ENCODE results near the gene TNFRSF8. TPM values are rescaled to one million over a fixed set of nuclear protein-coding genes. Genes with fewer than 3 reads are reported as not detected.

The TNFRSF8 gene
- not detected in 2 replicates for total RNA-seq (2014; rRNA removed; shearing (Covaris generic))

DNA sequence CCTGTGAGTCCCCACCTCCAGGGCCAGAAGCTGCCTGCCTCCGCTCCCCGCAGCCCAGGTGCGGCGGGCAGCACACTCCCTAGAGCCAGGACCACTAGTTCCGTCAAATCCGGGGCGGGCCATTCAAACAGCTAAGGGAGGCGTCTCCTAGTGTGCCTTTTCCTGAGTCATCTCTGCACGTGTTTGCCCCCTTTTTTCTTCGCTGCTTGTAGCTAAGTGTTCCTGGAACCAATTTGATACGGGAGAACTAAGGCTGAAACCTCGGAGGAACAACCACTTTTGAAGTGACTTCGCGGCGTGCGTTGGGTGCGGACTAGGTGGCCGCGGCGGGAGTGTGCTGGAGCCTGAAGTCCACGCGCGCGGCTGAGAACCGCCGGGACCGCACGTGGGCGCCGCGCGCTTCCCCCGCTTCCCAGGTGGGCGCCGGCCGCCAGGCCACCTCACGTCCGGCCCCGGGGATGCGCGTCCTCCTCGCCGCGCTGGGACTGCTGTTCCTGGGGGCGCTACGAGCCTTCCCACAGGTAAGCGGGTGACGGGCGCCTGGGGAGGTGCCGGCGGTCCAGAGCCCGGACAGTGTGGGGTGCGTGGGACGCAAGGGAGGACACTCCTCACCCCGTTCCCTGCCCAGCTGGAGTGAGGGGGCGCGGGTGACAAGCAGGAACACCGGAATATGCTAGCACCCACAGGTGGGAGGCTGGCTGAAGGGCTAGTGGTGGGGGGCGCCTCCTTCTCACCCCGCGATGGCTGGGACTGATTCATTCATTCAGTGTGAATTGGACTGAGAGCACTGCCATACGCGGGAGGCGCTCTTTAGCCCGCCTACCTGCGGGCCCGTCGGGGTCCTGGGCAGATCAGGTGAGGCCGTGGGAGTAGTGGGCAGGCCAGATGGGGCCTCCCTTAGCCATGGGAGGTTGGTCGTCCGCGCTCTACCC is at the start of gene TNFRSF8:
TSS of gene TNFRSF8 (plus strand) at position 163 of the 932 bp plus-strand sequence. CDS start at position 459, 296 bp downstream.
- Histone ChIP-seq H3K36me3 (no peaks in the 10 kb centered on the region), H3K27me3 (replicated peaks) (peaks cover 33% of the 10 kb centered on the region), H3K27ac (no peak within 1 kb of the TSS), H3K4me1 (replicated peaks) (no peaks in the 10 kb centered on the region), H3K9me3 (replicated peaks) (no peaks in the 10 kb centered on the region), H3K4me3 (no peak within 1 kb of the TSS)
- DNase-seq (ENCODE audit: low read depth in 1 of 2, low spot score in 2 of 2): no peak

DNA sequence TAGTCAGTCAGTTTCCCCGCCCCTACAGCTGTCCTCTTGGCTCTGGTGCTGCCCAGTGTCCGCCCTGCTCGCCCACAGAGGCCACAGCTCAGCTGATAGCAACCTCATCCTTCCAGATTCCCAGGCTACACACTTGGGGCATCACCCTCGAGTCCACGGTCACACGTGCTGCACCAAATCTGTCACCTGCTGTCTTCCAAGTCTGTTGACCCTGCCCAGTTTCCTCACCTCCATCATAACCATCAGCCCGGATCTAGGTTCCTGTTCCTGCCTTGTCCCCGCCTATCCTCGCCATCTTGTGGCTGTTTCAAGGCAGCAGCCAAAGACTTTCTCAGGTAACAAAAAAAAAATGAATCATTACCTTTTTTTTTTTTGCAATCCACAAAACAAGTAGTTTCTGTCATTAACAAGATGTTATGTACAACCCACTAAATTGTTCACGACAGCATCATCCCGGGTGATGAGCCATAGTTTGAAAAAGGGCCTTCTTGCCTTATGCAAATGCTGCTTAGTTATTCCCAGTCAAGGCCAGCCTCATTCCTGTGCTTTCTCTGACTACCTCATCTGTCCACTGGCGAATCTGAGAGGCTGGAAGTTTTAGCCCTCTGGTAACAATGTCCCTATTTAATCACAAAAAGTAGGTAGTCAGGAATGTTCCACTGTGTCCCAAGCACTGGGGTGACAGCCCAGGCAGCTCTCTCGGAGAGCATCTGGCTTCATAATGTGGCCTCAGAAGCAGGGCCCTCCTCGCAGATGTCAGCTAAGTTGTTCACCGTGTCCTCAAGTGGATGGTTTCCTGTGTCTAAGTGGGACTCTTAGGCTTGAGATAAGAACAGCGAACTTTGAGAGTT is 48.7 kb upstream of the TNFRSF8 start:
- H3K4me3 ChIP-seq: no peak overlapping the region
- H3K36me3 ChIP-seq: peaks cover 33% of the 10 kb centered on the region
- H3K9me3 ChIP-seq (replicated peaks): 0 out of 2 replicates have a peak, but pooled peaks cover under 1% of the 10 kb centered on the region
- DNase-seq (ENCODE audit: low read depth in 1 of 2, low spot score in 2 of 2): no peak
- no peaks in the 10 kb centered on the region for H3K4me1 ChIP-seq (replicated peaks)
- H3K27ac ChIP-seq: no peak overlapping the region
- H3K27me3 ChIP-seq (replicated peaks): no peaks in the 10 kb centered on the region

DNA sequence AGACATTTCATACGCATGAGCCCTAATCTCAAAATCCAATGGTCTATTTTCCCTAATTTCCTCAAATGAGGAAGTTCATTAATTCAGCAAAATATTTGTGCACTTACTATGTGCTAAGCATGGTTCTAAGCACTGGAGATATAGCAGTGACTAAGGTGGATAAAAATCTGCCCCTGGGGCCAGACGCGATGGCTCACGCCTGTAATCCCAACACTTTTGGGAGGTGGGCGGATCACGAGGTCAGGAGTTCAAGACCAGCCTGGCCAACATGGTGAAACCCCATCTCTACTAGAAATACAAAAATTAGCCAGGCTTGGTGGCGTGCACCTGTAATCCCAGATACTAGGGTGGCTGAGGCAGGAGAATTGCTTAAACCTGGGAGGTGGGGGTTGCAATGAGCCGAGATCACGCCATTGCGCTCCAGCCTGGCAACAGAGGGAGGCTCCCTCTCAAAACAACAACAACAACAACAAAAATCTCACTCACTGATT is 48.1 kb upstream of the TNFRSF8 start:
- Histone ChIP-seq H3K4me1 (replicated peaks) (peaks cover 4% of the 10 kb centered on the region), H3K27ac (no peak overlapping the region), H3K27me3 (replicated peaks) (no peaks in the 10 kb centered on the region), H3K36me3 (peaks cover 32% of the 10 kb centered on the region), H3K9me3 (replicated peaks) (0 out of 2 replicates have a peak, but pooled peaks cover 4% of the 10 kb centered on the region), H3K4me3 (no peak overlapping the region)
- no peak for DNase-seq (ENCODE audit: low read depth in 1 of 2, low spot score in 2 of 2)

DNA sequence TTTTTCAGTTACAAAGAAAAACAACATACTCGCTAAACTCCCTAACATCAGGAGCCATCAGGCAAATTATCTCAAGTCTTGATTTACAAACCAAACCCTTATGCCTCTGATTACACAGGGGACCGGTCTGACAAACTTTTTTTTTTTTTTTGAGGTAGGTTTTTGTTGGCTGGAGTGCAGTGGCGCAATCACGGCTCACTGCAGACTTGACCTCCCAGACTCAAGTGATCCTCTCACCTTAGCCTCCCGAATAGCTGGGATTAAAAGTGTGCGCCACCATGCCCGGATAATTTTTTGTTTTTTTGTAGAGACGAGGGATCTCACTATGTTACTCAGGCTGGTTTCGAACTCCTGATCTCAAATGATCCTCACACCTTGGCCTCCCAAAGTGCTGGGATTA is 47.6 kb upstream of the TNFRSF8 start:
- Histone ChIP-seq H3K27me3 (replicated peaks) (no peaks in the 10 kb centered on the region), H3K36me3 (peaks cover 30% of the 10 kb centered on the region), H3K27ac (no peak overlapping the region), H3K4me3 (no peak overlapping the region), H3K9me3 (replicated peaks) (0 out of 2 replicates have a peak, but pooled peaks cover 4% of the 10 kb centered on the region), H3K4me1 (replicated peaks) (peaks cover 9% of the 10 kb centered on the region)
- DNase-seq (ENCODE audit: low read depth in 1 of 2, low spot score in 2 of 2): no peak

DNA sequence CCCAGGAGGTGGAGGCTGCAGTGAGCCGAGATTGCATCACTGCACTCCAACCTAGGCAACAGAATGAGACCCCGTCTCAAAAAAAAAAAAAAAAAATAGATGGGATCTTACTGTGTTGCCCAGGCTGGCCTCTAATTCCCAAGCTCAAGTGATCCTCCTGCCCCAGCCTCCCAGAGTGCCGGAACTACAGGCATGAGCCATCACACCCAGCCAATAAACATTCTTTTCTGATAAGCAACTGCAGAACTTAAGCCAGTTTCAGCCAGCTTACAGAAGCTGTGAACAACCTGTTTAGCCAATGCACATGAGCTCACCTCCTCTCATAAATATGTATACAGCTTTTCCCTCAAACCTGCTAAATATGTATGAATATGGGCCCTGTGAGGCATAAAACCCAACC is 46.9 kb upstream of the TNFRSF8 start:
- DNase-seq (ENCODE audit: low read depth in 1 of 2, low spot score in 2 of 2): no peak
- Histone ChIP-seq H3K27me3 (replicated peaks) (no peaks in the 10 kb centered on the region), H3K9me3 (replicated peaks) (0 out of 2 replicates have a peak, but pooled peaks cover 4% of the 10 kb centered on the region), H3K36me3 (peaks cover 24% of the 10 kb centered on the region), H3K27ac (no peak overlapping the region), H3K4me1 (replicated peaks) (peaks cover 10% of the 10 kb centered on the region), H3K4me3 (no peak overlapping the region)

DNA sequence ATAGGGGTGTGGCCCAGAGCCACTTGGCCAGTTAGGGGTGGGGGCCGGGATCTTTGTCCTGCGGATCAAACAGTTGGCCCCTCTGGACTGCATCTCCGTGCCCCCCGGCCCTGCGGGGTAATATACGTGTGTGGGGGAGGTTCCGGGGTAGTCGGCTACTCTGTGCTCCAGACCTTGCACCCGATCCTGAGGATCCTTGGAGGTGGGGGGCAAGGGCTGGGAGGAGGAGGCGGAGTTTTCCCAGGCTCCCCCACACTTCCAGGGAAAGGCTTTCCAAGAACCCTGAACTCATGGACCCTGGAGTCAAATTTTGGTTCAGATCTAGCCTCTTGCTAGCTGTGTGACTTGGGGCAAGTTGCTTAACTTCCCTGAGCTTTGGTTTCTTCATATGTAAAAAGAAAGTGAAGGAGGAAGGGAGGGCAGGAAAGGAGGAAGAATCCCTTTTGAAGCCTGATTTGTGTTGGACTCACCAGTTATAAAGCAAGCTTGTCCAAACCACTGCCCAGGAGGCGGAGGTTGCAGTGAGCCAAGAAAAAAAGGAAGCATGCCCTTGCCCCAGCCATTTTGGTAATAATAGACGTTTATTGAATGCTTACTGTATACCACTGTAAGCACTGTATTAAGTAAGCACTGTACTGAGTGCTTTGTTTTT is 43.1 kb upstream of the TNFRSF8 start:
- Histone ChIP-seq H3K9me3 (replicated peaks) (0 out of 2 replicates have a peak, but pooled peaks cover 4% of the 10 kb centered on the region), H3K27me3 (replicated peaks) (no peaks in the 10 kb centered on the region), H3K4me1 (replicated peaks) (peaks cover 10% of the 10 kb centered on the region), H3K4me3 (peak overlapping the region; percentile 90), H3K36me3 (peaks cover 32% of the 10 kb centered on the region), H3K27ac (peak overlapping the region; percentile 33)
- peak in 1 of 2 experiments; percentile 31 for DNase-seq (ENCODE audit: low read depth in 1 of 2, low spot score in 2 of 2)

DNA sequence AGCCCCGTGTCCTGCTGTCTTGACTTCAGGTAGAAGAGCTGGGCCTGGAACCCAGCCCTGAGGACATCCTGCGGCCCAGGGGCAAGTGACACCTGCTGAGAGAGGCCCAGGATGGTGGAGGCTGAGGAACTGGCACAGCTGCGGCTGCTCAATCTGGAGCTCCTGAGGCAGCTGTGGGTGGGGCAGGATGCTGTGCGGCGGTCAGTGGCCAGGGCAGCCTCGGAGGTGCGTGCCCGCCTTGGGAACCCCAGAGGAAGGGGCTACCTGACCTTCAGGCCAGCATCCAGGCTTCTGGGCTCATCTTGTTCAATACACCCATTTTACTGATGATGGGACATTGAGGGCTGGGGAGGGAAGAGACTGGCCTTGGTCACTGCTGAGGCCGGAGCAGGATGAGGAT is 41.5 kb upstream of the TNFRSF8 start:
- Histone ChIP-seq H3K4me3 (no peak overlapping the region), H3K27ac (no peak overlapping the region), H3K36me3 (peaks cover 44% of the 10 kb centered on the region), H3K9me3 (replicated peaks) (0 out of 2 replicates have a peak, but pooled peaks cover 4% of the 10 kb centered on the region), H3K27me3 (replicated peaks) (no peaks in the 10 kb centered on the region), H3K4me1 (replicated peaks) (peaks cover 10% of the 10 kb centered on the region)
- DNase-seq (ENCODE audit: low read depth in 1 of 2, low spot score in 2 of 2): no peak

DNA sequence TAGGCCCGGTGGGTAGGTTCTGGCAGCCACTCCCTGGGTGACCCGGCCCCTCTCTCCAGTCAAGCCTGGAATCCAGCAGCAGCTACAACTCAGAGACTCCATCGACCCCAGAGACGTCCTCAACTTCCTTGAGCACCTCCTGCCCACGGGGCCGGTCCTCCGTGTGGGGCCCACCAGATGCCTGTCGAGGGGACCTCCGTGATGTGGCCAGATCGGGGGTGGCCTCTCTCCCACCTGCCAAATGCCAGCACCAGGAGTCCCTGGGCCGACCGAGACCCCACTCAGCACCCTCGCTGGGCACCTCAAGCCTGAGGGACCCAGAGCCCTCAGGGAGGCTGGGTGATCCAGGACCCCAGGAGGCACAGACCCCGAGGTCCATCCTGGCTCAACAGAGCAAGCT is 41.1 kb upstream of the TNFRSF8 start:
- H3K9me3 ChIP-seq (replicated peaks): 0 out of 2 replicates have a peak, but pooled peaks cover 4% of the 10 kb centered on the region
- H3K4me1 ChIP-seq (replicated peaks): peaks cover 10% of the 10 kb centered on the region
- H3K4me3 ChIP-seq: no peak overlapping the region
- no peak for DNase-seq (ENCODE audit: low read depth in 1 of 2, low spot score in 2 of 2)
- peaks cover 44% of the 10 kb centered on the region for H3K36me3 ChIP-seq
- H3K27me3 ChIP-seq (replicated peaks): no peaks in the 10 kb centered on the region
- no peak overlapping the region for H3K27ac ChIP-seq

DNA sequence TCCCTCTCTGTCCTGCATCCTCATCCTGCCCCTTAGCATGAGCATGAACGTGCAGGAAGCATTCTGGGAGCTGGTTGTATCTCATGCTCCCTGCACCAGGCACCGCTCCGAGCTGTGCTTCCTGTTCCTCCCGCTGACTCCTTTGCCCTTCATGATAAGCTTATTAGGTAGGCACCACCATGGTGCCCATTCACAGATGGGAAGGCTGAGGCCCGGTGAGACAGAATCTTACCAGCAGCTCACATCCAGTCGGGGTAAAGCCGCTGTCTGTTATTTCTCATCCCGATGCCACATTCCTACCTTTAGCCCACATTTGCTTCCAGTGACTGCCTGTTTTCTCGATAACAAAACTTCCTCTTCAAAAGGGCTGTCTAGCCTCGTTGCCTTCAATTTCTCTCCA is 36.5 kb upstream of the TNFRSF8 start:
- Histone ChIP-seq H3K27me3 (replicated peaks) (no peaks in the 10 kb centered on the region), H3K36me3 (peaks cover 59% of the 10 kb centered on the region), H3K4me3 (no peak overlapping the region), H3K27ac (no peak overlapping the region), H3K4me1 (replicated peaks) (no peaks in the 10 kb centered on the region), H3K9me3 (replicated peaks) (no peaks in the 10 kb centered on the region)
- DNase-seq (ENCODE audit: low read depth in 1 of 2, low spot score in 2 of 2): no peak

DNA sequence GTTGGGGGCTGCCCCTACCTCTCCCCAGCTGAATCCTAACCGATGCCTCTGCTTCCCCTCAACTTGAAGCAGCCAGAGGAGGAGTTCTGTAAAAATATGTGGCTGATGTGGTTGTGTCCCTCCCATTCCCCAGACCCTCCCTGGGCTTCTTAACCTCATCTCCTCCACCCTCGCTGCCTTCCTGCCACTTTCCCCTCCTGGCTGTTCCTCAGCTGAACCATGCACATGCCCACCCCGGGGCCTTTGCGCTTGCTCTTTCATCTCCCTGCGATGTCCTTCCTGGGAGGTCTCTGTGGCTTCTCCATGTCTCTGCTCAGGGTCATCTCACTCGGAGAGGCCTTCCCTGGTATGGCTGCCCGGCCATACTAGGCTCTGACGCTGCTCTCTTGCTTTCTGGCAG is 34.9 kb upstream of the TNFRSF8 start:
- Histone ChIP-seq H3K36me3 (peaks cover 53% of the 10 kb centered on the region), H3K9me3 (replicated peaks) (no peaks in the 10 kb centered on the region), H3K4me3 (no peak overlapping the region), H3K27ac (no peak overlapping the region), H3K4me1 (replicated peaks) (no peaks in the 10 kb centered on the region), H3K27me3 (replicated peaks) (no peaks in the 10 kb centered on the region)
- DNase-seq (ENCODE audit: low read depth in 1 of 2, low spot score in 2 of 2): no peak

DNA sequence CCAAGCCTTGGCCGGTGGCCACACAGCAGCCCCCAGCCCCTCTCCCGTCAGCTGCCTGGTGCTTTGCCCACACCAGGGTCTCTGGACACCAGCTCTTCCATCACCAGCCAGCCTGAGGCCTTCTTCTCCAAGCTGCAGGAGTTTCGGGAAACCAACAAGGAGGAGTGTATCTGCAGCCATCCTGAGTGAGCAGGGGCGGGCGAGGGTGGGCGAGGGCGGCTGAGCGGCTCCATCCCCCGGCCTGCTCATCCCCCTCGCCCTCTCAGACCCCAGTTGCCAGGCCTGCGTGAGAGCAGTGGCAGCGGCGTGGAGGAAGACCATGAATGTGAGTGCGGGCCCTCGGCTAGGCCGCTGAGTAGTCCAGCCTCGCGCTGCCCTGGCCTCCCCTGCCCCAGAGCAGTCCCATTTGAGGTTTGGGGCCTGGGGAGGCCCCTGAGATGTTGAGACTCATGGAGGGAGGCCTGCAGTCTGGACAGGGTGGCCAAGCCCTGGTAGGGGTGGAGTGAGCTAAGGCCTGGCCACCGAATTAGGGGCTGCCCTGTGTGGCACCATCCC is 34.1 kb upstream of the TNFRSF8 start:
- Histone ChIP-seq H3K4me1 (replicated peaks) (no peaks in the 10 kb centered on the region), H3K27ac (no peak overlapping the region), H3K27me3 (replicated peaks) (no peaks in the 10 kb centered on the region), H3K36me3 (peaks cover 48% of the 10 kb centered on the region), H3K4me3 (no peak overlapping the region), H3K9me3 (replicated peaks) (no peaks in the 10 kb centered on the region)
- DNase-seq (ENCODE audit: low read depth in 1 of 2, low spot score in 2 of 2): no peak

DNA sequence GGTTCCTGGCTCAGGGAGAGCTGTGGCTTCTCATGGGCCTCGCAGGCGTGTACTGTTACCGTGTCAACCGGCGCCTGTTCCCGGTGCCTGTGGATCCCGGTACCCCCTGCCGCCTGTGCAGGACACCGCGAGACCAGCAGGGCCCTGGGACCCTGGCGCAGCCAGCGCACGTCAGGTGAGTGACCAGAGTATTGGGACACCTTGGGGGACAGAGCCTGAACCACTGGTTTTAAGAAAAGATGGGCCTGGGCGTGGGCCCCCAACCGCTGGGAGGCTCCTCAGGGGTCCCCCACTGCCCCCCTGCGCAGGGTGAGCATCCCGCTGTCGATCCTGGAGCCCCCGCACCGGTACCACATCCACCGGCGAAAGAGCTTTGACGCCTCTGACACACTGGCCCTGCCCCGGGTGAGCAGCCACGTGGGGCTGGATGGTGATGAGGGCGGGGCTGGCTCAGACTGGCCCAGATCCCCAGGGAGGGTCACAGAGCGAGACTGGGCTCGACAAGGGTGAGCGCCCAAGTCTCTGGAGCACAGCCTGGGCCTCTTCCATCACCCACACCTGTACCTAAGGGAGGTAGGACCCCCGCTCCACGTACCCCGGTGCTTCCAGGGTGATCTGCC is 33.3 kb upstream of the TNFRSF8 start:
- peaks cover 41% of the 10 kb centered on the region for H3K36me3 ChIP-seq
- no peaks in the 10 kb centered on the region for H3K9me3 ChIP-seq (replicated peaks)
- no peak overlapping the region for H3K27ac ChIP-seq
- no peaks in the 10 kb centered on the region for H3K4me1 ChIP-seq (replicated peaks)
- no peak for DNase-seq (ENCODE audit: low read depth in 1 of 2, low spot score in 2 of 2)
- no peaks in the 10 kb centered on the region for H3K27me3 ChIP-seq (replicated peaks)
- no peak overlapping the region for H3K4me3 ChIP-seq
